GM12878 (cell line): ENCODE measurements around the gene LMCD1. TPM values are rescaled to one million over a fixed set of nuclear protein-coding genes. Genes with fewer than 3 reads are reported as not detected.

Experiments
- ATAC-seq: fragments of 200-7000 bp; cut with Tn5 transposase; 3 replicates; pipeline ENCODE4 v1.9.1; 2020; ENCODE audit warnings: mild to moderate bottlenecking, moderate library complexity
- BruUV-seq: library from RNA; stranded (reverse); fragments of 400-500 nt; replicated peaks from 2 replicates; lab custom pipeline; 2021; lab: Mats Ljungman, UMichigan
- CTCF ChIA-PET: fragments of 300-600 bp; sonication (Branson Sonifier 250); formaldehyde crosslinking; extraction: SDS; loops from one replicate; lab custom pipeline; 2021; ENCODE audit warnings: inconsistent platforms; lab: Yijun Ruan, JAX
- POLR2A ChIA-PET: fragments of 350-600 bp; formaldehyde crosslinking; extraction: SDS; loops from one replicate; lab custom pipeline; 2021; ENCODE audit warnings: inconsistent platforms; lab: Charles Lee
- RAD21 ChIA-PET: fragments of 300-600 bp; sonication (Branson Sonifier 250); formaldehyde crosslinking; loops from one replicate; lab custom pipeline; 2023; ENCODE audit warnings: antibody characterized with exemption; ENCODE audit not compliant: unreplicated experiment; lab: Charles Lee
- SMC1A ChIA-PET: fragments of 300-600 bp; sonication (Branson Sonifier 250); formaldehyde crosslinking; loops from one replicate; lab custom pipeline; 2023; ENCODE audit not compliant: unreplicated experiment, uncharacterized antibody; lab: Charles Lee
- DNase-seq: peaks from one replicate; pipeline ENCODE4 v3.0.0-alpha.2; 2011; ENCODE audit warnings: low read depth, low spot score
- FAIRE-seq: peaks from 3 replicates; lab custom pipeline; 2011; peaks lifted over from hg19 to GRCh38; lab: Jason Lieb, UNC
- H2AFZ ChIP-seq: 2 replicates; pipeline ENCODE4 v1.6.0; 2011; ENCODE audit warnings: low read depth, low read length, control low read depth; ENCODE audit not compliant: control insufficient read depth
- H3K27ac ChIP-seq: 2 replicates; pipeline ENCODE4 v1.5.1; 2011; ENCODE audit warnings: control low read depth; ENCODE audit not compliant: control insufficient read depth, insufficient read depth
- H3K27me3 ChIP-seq, 2 experiments: replicated peaks in 1 of 2; 2 replicates each; pipeline versions ENCODE4 v1.6.0 to v1.6.1; 2011; ENCODE audit warnings: low read length in 1 of 2; ENCODE audit not compliant: control insufficient read depth in 2 of 2, insufficient read depth in 2 of 2
- H3K36me3 ChIP-seq, 2 experiments: 2 replicates each; pipeline ENCODE4 v1.5.1; 2011; ENCODE audit warnings: low read length in 1 of 2; ENCODE audit not compliant: control insufficient read depth in 2 of 2, insufficient read depth in 2 of 2
- H3K4me1 ChIP-seq: 2 replicates; pipeline ENCODE4 v1.6.1; 2011; ENCODE audit warnings: mild to moderate bottlenecking, low read length, moderate library complexity, mixed read lengths; ENCODE audit not compliant: control insufficient read depth, insufficient read depth
- H3K4me2 ChIP-seq: 2 replicates; pipeline ENCODE4 v1.6.0; 2011; ENCODE audit warnings: control low read depth; ENCODE audit not compliant: control insufficient read depth, insufficient read depth
- H3K4me3 ChIP-seq: fragments of 200-600 bp; sonication (generic); 2 replicates; pipeline ENCODE4 v1.5.1; 2016
- H3K79me2 ChIP-seq: 2 replicates; pipeline ENCODE4 v1.6.0; 2011; ENCODE audit warnings: low read length; ENCODE audit not compliant: control insufficient read depth, insufficient read depth
- H3K9ac ChIP-seq: 2 replicates; pipeline ENCODE4 v1.8.0; 2011; ENCODE audit warnings: low read length, control low read depth, mixed read lengths; ENCODE audit not compliant: control insufficient read depth, insufficient read depth
- H3K9me3 ChIP-seq: replicated peaks from 3 replicates; pipeline ENCODE4 v1.5.1; 2011; ENCODE audit warnings: mild to moderate bottlenecking, low read length; ENCODE audit not compliant: control insufficient read depth, insufficient read depth
- H4K20me1 ChIP-seq: 2 replicates; pipeline ENCODE4 v1.6.0; 2011; ENCODE audit not compliant: control insufficient read depth, insufficient read depth
- ATF3 ChIP-seq: IDR thresholded peaks from 2 replicates; pipeline ENCODE4 v1.6.1; 2011; ENCODE audit warnings: low read depth, mild to moderate bottlenecking, low read length, moderate library complexity, borderline replicate concordance; ENCODE audit errors: extremely low read depth
- BCL11A ChIP-seq: IDR thresholded peaks from 2 replicates; pipeline ENCODE4 v1.6.1; 2011; ENCODE audit warnings: low read depth, low read length
- BHLHE40 ChIP-seq, 2 experiments: fragments of 450-650 bp in 1 of 2; IDR thresholded peaks; 2 replicates each; pipeline ENCODE4 v1.6.1; 2011 to 2017; ENCODE audit warnings: low read depth in 2 of 2, borderline replicate concordance in 1 of 2, improper control_type of control experiment in 1 of 2, low read length in 1 of 2, mild to moderate bottlenecking in 1 of 2
- CTCF ChIP-seq, 3 experiments: IDR thresholded peaks in 2 of 3; conservative IDR thresholded peaks in 1 of 3; 2 replicates each; pipeline ENCODE4 v1.5.1; 2011; ENCODE audit warnings: low read depth in 3 of 3, low read length in 3 of 3, mild to moderate bottlenecking in 3 of 3, control low read depth in 2 of 3, moderate library complexity in 2 of 3, inconsistent platforms in 1 of 3, mixed read lengths in 1 of 3; ENCODE audit not compliant: control insufficient read depth in 2 of 3, insufficient read depth in 1 of 3; ENCODE audit errors: extremely low read depth in 1 of 3
- DPF2 ChIP-seq: fragments of 450-650 bp; IDR thresholded peaks from 2 replicates; pipeline ENCODE4 v1.6.1; 2017; ENCODE audit warnings: mild to moderate bottlenecking
- HDAC2 ChIP-seq: fragments of 200-600 bp; sonication (generic); IDR thresholded peaks from 2 replicates; pipeline ENCODE4 v1.6.1; 2017
- IRF3 ChIP-seq: fragments of 450-650 bp; IDR thresholded peaks from 2 replicates; pipeline ENCODE4 v1.6.1; 2014; ENCODE audit warnings: mild to moderate bottlenecking
- KAT2A ChIP-seq: conservative IDR thresholded peaks from 2 replicates; pipeline ENCODE4 v1.6.1; 2011; ENCODE audit warnings: low read depth, low read length; ENCODE audit not compliant: control insufficient read depth
- POU2F2 ChIP-seq: IDR thresholded peaks from 3 replicates; pipeline ENCODE4 v1.6.1; 2011; ENCODE audit warnings: low read depth, mild to moderate bottlenecking, low read length, borderline replicate concordance
- RCOR1 ChIP-seq: conservative IDR thresholded peaks from 2 replicates; pipeline ENCODE4 v1.6.1; 2012; ENCODE audit warnings: low read depth, low read length, improper control_type of control experiment
- SMAD5 ChIP-seq: IDR thresholded peaks from 2 replicates; pipeline ENCODE4 v1.6.1; 2016; ENCODE audit warnings: antibody characterized with exemption, low read depth
- STAT1 ChIP-seq: fragments of 450-650 bp; conservative IDR thresholded peaks from 2 replicates; pipeline ENCODE4 v1.6.1; 2014; ENCODE audit warnings: antibody characterized with exemption, mild to moderate bottlenecking
- ZBTB40 ChIP-seq: fragments of 450-650 bp; IDR thresholded peaks from 2 replicates; pipeline ENCODE4 v1.6.1; 2016; ENCODE audit warnings: mild to moderate bottlenecking, moderate library complexity, borderline replicate concordance
- ZNF384 ChIP-seq: IDR thresholded peaks from 2 replicates; pipeline ENCODE4 v1.6.1; 2012; ENCODE audit warnings: low read depth, mild to moderate bottlenecking, low read length, improper control_type of control experiment, borderline replicate concordance
- ZNF622 ChIP-seq: fragments of 450-650 bp; IDR thresholded peaks from 2 replicates; pipeline ENCODE4 v1.6.1; 2017; ENCODE audit warnings: mild to moderate bottlenecking, inconsistent platforms
- WGBS: methylation state at CpG from one replicate; pipeline ENCODE4 v1.1.6; 2016; ENCODE audit warnings: low lambda C conversion rate; ENCODE audit not compliant: insufficient replicate concordance, insufficient coverage; ENCODE audit errors: missing lambda C conversion rate; 5-methylcytosine and 5-hydroxymethylcytosine counted together
- in situ Hi-C: fragments of 300-500 bp; cut with MboI; formaldehyde crosslinking; loops from 9 replicates; pipeline ENCODE4 v1.14.3; 2018; ENCODE audit warnings: mixed read lengths
- intact Hi-C: fragments of 100-400 bp; cut with micrococcal nuclease; formaldehyde crosslinking; loops from one replicate; pipeline ENCODE4 v1.14.2; 2022; ENCODE audit not compliant: unreplicated experiment
- polyA plus RNA-seq, 11 experiments: library from polyadenylated mRNA; depleted of rRNA in 4 of 11; unstranded in 6 of 11; stranded (reverse) in 5 of 11; fragments of >200 nt; fragmentation: Nextera tagmentation in 4 of 11; fragmentation: Illumina TruSeq in 1 of 11; extraction: Ambion mirVana in 4 of 11; extraction: Trizol in 1 of 11; gene quantifications; 1 replicate in 1 of 11; 2 replicates in 10 of 11; pipeline versions ENCODE4 v1.2.1 to v1.2.3, GENCODE V29; 2011 to 2016; ENCODE audit warnings: inconsistent platforms in 2 of 11, missing spikeins in 2 of 11, low read depth in 1 of 11
- total RNA-seq, 4 experiments: library from RNA; depleted of rRNA in 3 of 4; stranded (reverse); fragments of >200 nt in 3 of 4; fragmentation: Illumina TruSeq in 1 of 4; extraction: Trizol in 1 of 4; gene quantifications; 2 replicates each; pipeline versions ENCODE4 v1.2.1 to v1.2.3, GENCODE V29; 2013 to 2021
- TF ChIP-seq, protein P1 (sequence below): IDR thresholded peaks from 2 replicates; pipeline ENCODE4 v1.6.1; 2012; ENCODE audit warnings: low read depth, low read length, improper control_type of control experiment

LMCD1 gene
- total and polyA plus RNA-seq, 10 of the 15 experiments (the other 5 are each of a cell fraction or from before 2014, with no cell fraction given), result 0.27 to 6.4 (median 1.7) TPM

- TF ChIP-seq ZBTB40 (no peak), CTCF (IDR thresholded peaks at IDR 0.05 in 2 of 3, conservative IDR thresholded peaks at IDR 0.05 in 1 of 3; ENCODE audit: control insufficient read depth in 2 of 3, extremely low read depth in 1 of 3, insufficient read depth in 1 of 3, low read depth in 3 of 3, low read length in 3 of 3) (no peak), HDAC2 (no peak)
- TF ChIP-seq, protein P1, sequence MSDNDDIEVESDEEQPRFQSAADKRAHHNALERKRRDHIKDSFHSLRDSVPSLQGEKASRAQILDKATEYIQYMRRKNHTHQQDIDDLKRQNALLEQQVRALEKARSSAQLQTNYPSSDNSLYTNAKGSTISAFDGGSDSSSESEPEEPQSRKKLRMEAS, result no peak
- TF ChIP-seq, all 136 proteins: peak for 0
Measured at GRCh38 chr3:8537440-8537839, 35.8 kb downstream of the LMCD1 start (continued).

DNA sequence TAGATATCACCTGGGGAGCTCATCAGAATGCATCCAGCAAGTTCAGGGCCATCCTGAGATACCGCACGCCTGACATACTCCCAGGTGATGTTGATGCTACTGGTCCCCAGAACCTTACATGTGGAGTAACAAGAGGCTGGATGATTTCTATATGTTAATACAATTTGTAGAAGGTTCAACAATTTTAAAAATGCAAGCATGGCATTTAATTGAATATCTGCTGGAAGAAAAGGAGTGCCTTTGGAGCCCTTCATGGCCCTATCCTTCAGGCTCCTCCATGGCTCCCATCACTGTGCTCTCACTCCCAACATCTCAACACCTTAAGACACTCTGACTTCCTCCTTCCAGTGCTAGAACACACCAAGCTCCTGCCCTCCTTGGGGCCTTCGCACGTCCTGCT, 36.6 kb downstream of the LMCD1 start:
- no peaks in the 10 kb centered on the region for H3K36me3 ChIP-seq
- no peaks in the 10 kb centered on the region for H3K27me3 ChIP-seq
- intact Hi-C loops, result no loop called here
- H3K4me2 ChIP-seq, result no peak overlapping the region
- DNase-seq (no peak), ATAC-seq (no peak), FAIRE-seq (no peak)
- H3K9me3 ChIP-seq, result no peaks in the 10 kb centered on the region; the same call in 2 of the 3 replicates
- no peak overlapping the region for H3K9ac ChIP-seq
- ChIA-PET RAD21 (no interaction called here), POLR2A (no interaction called here), CTCF (no interaction called here), SMC1A (no interaction called here)
- in situ Hi-C loops, result no loop called here
- H2AFZ ChIP-seq, result no peak overlapping the region
- H3K79me2 ChIP-seq, result no peaks in the 10 kb centered on the region
- H4K20me1 ChIP-seq, result no peaks in the 10 kb centered on the region
- H3K27ac ChIP-seq, result no peak overlapping the region
- no TSS peak for BruUV-seq
- no peaks in the 10 kb centered on the region for H3K4me1 ChIP-seq
- 89% methylated on average over 4 of the region's 4 CpGs for WGBS
- H3K4me3 ChIP-seq, result no peak overlapping the region
- TF ChIP-seq ZNF622 (no peak), HDAC2 (no peak), ATF3 (no peak), KAT2A (no peak), IRF3 (no peak), ZNF384 (no peak), SMAD5 (no peak), BHLHE40 (IDR thresholded peaks at IDR 0.05; ENCODE audit: borderline replicate concordance in 1 of 2, low read depth in 2 of 2, low read length in 1 of 2) (no peak), RCOR1 (no peak), POU2F2 (no peak), BCL11A (no peak), DPF2 (no peak), STAT1 (no peak)
